ENCODE results near the gene TMEM248.

DNA sequence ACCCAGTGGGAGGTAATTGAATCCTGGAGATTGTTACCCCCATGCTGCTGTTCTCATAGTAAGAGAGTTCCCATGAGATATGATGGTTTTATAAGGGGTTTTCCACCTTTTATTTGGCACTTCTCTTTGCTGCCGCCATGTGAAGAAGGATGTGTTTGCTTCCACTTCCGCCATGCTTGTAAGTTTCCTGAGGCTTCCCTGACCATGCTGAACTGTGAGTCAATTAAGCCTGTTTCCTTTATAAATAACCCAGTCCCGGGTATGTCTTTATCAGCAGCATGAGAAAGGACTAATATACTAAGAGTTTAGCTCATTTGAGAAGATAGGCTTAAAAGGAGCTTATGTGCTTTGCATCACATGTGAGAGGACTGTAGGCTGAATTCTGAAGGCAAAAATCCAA lies 29.3 kb downstream of the TMEM248 start:
- TF ChIP-seq, protein P1, sequence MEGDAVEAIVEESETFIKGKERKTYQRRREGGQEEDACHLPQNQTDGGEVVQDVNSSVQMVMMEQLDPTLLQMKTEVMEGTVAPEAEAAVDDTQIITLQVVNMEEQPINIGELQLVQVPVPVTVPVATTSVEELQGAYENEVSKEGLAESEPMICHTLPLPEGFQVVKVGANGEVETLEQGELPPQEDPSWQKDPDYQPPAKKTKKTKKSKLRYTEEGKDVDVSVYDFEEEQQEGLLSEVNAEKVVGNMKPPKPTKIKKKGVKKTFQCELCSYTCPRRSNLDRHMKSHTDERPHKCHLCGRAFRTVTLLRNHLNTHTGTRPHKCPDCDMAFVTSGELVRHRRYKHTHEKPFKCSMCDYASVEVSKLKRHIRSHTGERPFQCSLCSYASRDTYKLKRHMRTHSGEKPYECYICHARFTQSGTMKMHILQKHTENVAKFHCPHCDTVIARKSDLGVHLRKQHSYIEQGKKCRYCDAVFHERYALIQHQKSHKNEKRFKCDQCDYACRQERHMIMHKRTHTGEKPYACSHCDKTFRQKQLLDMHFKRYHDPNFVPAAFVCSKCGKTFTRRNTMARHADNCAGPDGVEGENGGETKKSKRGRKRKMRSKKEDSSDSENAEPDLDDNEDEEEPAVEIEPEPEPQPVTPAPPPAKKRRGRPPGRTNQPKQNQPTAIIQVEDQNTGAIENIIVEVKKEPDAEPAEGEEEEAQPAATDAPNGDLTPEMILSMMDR (IDR thresholded peaks at IDR 0.05; ENCODE audit: low read depth, low read length): no peak
- TF ChIP-seq EZH2phosphoT487 (IDR thresholded peaks at IDR 0.05; ENCODE audit: low read depth): no peak
